Measurements from ENCODE around the gene LSM14B. TPM values are rescaled to one million over a fixed set of nuclear protein-coding genes. Genes with fewer than 3 reads are reported as not detected.

LSM14B gene
- total and polyA plus RNA-seq, 2 experiments from 2014 or later = 7.1 to 43.1 TPM

DNA sequence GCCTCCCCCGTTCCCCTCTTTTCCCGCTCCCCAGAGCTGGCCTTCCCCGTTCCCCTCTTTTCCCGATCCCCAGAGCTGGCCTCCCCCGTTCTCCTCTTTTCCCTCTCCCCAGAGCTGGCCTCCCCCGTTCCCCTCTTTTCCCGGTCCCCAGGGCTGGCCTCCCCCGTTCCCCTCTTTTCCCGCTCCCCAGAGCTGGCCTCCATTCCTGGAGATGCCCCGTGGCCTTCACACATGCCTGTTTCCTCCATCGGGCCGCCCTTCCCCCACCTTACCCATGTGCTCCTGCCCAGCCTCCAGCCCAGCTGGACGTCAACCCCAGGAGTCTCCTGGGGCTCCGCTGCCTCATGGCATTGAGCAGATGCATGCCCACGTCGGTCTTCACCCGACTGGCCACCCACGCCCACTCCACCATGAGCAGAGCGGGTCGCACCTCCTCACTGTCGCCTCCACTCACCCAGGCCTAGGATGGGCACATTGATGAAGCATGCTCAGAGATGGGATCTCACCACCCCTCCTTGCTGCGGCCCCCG is 29.6 kb downstream of the LSM14B start:
- no peak overlapping the region for H3K27ac ChIP-seq
- H3K9me3 ChIP-seq (ENCODE audit: low read depth) = no peaks in the 10 kb centered on the region
- no peak overlapping the region for H3K4me3 ChIP-seq
- no peaks in the 10 kb centered on the region for H3K4me1 ChIP-seq (ENCODE audit: insufficient read depth)
- H3K9me2 ChIP-seq (replicated peaks; ENCODE audit: insufficient read depth) = no peaks in the 10 kb centered on the region
- 93% methylated on average over 14 of the region's 23 CpGs for WGBS (ENCODE audit: low lambda C conversion rate, missing lambda C conversion rate)
- H3K79me2 ChIP-seq = peaks cover 98% of the 10 kb centered on the region
- peaks cover 67% of the 10 kb centered on the region for H4K20me1 ChIP-seq (ENCODE audit: insufficient read depth, poor library complexity, severe bottlenecking)
- DNase-seq (ENCODE audit: low spot score) = no peak
- H3K36me3 ChIP-seq (replicated peaks; ENCODE audit: insufficient read depth, low read depth) = no peaks in the 10 kb centered on the region
- no peak for TF ChIP-seq EZH2phosphoT487 (IDR thresholded peaks at IDR 0.05; ENCODE audit: low read depth, severe bottlenecking, unreplicated experiment)
- no peak overlapping the region for H3K4me2 ChIP-seq
- no peaks in the 10 kb centered on the region for H3K27me3 ChIP-seq
- H2AFZ ChIP-seq = no peak overlapping the region

DNA sequence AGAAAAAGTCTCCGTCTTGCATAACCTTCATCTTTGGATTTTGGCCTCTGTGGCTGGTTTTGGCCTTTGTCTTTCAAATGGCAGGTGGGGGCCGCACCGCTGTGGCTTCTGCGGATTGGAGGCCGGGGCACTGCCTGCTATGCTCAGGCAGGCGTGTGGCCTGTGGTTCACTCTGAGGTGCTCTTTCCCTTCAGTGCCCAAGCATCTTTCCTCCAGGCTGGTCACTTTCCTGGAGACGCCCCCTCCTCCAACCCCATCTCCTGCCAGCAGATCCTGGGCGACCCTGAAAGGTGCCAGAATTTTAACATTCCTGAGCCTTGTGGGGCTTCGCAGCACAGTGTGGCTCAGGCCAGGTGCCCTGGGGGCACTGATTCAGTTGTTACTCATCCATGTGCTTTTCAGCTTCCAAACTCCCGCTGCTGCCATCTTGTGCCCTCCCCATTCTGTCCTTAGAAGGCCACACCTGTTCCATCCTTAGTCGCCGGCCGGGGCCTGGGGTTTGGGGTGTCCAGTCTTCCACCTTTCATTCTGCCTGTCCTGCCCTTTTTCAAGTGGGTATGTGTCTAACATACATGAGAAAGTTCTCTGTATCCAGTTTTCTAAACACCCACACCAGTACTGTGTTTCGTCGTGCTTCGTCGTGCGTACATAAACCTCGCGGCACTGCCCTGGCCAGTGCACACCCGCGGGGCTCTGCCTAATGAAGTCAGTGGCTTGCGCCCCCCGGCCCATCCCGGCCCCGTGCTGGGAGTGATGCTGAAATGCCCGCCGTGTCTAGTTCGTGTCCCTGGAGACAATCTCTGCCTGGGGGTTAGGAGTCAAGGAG is 33.4 kb downstream of the LSM14B start:
- no peak for DNase-seq (ENCODE audit: low spot score)
- Histone ChIP-seq H3K9me3 (ENCODE audit: low read depth) (no peaks in the 10 kb centered on the region), H4K20me1 (ENCODE audit: insufficient read depth, poor library complexity, severe bottlenecking) (peaks cover 48% of the 10 kb centered on the region), H3K27ac (no peak overlapping the region), H3K27me3 (no peaks in the 10 kb centered on the region), H3K4me2 (no peak overlapping the region), H3K36me3 (replicated peaks; ENCODE audit: insufficient read depth, low read depth) (no peaks in the 10 kb centered on the region), H3K9me2 (replicated peaks; ENCODE audit: insufficient read depth) (no peaks in the 10 kb centered on the region), H2AFZ (no peak overlapping the region), H3K4me1 (ENCODE audit: insufficient read depth) (no peaks in the 10 kb centered on the region), H3K4me3 (no peak overlapping the region), H3K79me2 (peaks cover 76% of the 10 kb centered on the region)
- WGBS (ENCODE audit: low lambda C conversion rate, missing lambda C conversion rate) = 93% methylated on average over 29 of the region's 29 CpGs
- no peak for TF ChIP-seq CTCF (IDR thresholded peaks at IDR 0.05; ENCODE audit: poor library complexity)
- TF ChIP-seq EZH2 (IDR thresholded peaks at IDR 0.05; ENCODE audit: borderline replicate concordance) = no peak
- TF ChIP-seq EZH2phosphoT487 (IDR thresholded peaks at IDR 0.05; ENCODE audit: low read depth, severe bottlenecking, unreplicated experiment) = no peak

GRCh38 chr20:62156254-62156556 is 33.9 kb downstream of the LSM14B start:
- Histone ChIP-seq H4K20me1 (ENCODE audit: insufficient read depth, poor library complexity, severe bottlenecking) (peaks cover 42% of the 10 kb centered on the region), H3K27ac (no peak overlapping the region), H3K4me2 (no peak overlapping the region), H3K27me3 (no peaks in the 10 kb centered on the region), H3K9me3 (ENCODE audit: low read depth) (no peaks in the 10 kb centered on the region), H3K36me3 (replicated peaks; ENCODE audit: insufficient read depth, low read depth) (no peaks in the 10 kb centered on the region), H3K79me2 (peaks cover 70% of the 10 kb centered on the region), H3K4me3 (no peak overlapping the region), H2AFZ (no peak overlapping the region), H3K4me1 (ENCODE audit: insufficient read depth) (no peaks in the 10 kb centered on the region), H3K9me2 (replicated peaks; ENCODE audit: insufficient read depth) (no peaks in the 10 kb centered on the region)
- 98% methylated on average over 3 of the region's 3 CpGs for WGBS (ENCODE audit: low lambda C conversion rate, missing lambda C conversion rate)
- TF ChIP-seq CTCF (IDR thresholded peaks at IDR 0.05; ENCODE audit: poor library complexity) (no peak), EZH2phosphoT487 (IDR thresholded peaks at IDR 0.05; ENCODE audit: low read depth, severe bottlenecking, unreplicated experiment) (no peak), EZH2 (IDR thresholded peaks at IDR 0.05; ENCODE audit: borderline replicate concordance) (no peak)
- DNase-seq (ENCODE audit: low spot score) = no peak

DNA sequence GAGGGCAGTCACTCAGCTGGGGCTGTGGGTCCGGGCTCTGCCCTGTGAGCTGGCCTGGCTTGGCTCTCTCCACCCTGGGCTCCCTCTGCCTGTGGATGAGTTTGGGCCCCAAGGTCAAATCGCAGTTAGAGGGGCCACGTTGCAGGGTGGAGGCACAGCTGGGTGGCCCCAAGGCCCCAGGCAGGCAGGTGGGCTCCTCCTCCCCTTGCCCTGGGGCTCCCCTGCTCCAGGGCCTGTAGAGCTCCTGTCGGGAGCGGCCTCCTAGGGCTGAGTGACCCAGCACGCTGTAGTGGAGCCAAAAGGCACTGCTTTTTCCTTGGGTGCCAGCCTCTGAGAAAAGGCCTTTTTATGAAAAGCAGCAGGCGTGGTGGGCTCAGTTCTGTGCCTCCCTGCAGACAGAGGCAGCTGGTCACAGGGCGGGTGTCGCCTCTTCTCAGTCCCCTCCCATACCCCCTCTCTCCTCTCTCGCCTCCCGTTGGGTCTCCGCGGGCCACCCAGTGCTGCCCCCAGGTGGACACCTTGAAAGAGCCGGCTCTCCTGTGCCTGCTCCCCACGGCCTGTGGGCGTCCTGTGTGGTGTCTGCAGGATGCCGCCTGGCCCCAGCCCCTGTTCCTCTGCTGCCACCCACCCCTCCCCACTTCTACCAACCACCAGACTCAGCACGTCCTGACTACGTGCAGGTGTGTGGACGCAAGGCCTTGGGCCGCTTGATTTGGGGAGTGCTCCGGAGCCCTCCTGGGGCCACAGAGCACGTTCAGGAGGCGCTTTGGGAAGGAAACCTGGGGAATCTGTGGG is 34.5 kb downstream of the LSM14B start:
- Histone ChIP-seq H3K4me2 (no peak overlapping the region), H3K27ac (no peak overlapping the region), H3K9me3 (ENCODE audit: low read depth) (no peaks in the 10 kb centered on the region), H3K79me2 (peaks cover 64% of the 10 kb centered on the region), H4K20me1 (ENCODE audit: insufficient read depth, poor library complexity, severe bottlenecking) (peaks cover 39% of the 10 kb centered on the region), H3K36me3 (replicated peaks; ENCODE audit: insufficient read depth, low read depth) (no peaks in the 10 kb centered on the region), H3K9me2 (replicated peaks; ENCODE audit: insufficient read depth) (no peaks in the 10 kb centered on the region), H3K27me3 (no peaks in the 10 kb centered on the region), H3K4me3 (no peak overlapping the region), H2AFZ (no peak overlapping the region), H3K4me1 (ENCODE audit: insufficient read depth) (no peaks in the 10 kb centered on the region)
- TF ChIP-seq CTCF (IDR thresholded peaks at IDR 0.05; ENCODE audit: poor library complexity) (peak; percentile 74), EZH2phosphoT487 (IDR thresholded peaks at IDR 0.05; ENCODE audit: low read depth, severe bottlenecking, unreplicated experiment) (no peak), EZH2 (IDR thresholded peaks at IDR 0.05; ENCODE audit: borderline replicate concordance) (no peak)
- WGBS (ENCODE audit: low lambda C conversion rate, missing lambda C conversion rate) = 57% methylated on average over 24 of the region's 24 CpGs
- DNase-seq (ENCODE audit: low spot score) = peak; percentile 82

Measured in hepatocyte (in vitro differentiated cells).